ENCODE measurements around the gene NRG4.

DNA sequence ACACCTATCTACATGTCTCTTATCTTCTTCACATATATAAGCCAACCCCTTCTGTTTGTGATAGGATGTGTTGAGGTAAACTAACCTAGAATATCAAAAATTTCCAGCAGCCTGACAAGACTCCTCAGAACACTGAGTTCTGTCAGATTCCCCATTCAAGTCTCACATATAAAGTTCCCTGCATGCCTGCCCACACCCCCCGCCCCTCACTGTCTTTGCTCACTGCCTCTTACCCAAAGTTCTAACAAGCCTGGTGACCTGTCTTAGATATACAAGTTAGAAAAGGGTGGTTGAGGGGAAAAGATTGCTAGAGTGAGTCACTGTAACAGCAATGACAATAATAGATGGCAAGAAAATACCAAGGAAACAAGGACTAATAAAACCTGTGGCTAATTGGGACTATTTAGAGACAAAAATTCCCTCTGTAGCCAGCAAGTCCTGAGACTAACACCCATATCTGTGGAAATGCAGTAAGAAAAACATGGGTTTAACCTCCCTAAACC is 68.5 kb downstream of the NRG4 start:
- TF ChIP-seq CTCF (conservative IDR thresholded peaks at IDR 0.05 in 1 of 2, IDR thresholded peaks at IDR 0.05 in 1 of 2; ENCODE audit: extremely low read depth in 1 of 2, insufficient read depth in 1 of 2, low read depth in 1 of 2, low read length in 2 of 2), result no peak
- TF ChIP-seq EZH2 (IDR thresholded peaks at IDR 0.05; ENCODE audit: borderline replicate concordance, low read length), result no peak
